Measurements from ENCODE around the gene SLC26A2.

SLC26A2 gene

DNA sequence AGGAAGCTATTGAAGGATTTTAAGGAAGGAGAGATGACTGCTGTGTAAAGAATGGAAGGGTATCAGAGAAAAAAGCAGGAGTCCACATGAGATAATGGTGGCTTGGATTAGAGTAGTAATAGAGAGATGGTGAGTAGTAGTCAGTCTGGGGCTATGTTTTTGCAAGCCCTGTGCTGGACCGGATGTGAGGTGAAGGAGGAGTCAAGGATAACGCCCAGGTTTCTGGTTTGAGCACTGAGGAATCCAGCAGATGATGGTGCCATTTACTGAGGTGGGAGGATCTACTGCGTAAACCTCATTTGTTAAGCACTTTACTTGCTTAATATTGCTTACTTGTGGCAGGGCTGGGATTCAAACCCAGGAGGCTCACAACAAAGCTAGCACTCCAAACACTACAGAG, 38.8 kb downstream of the SLC26A2 start:
- H3K27ac ChIP-seq, result peak overlapping the region; percentile 87
- TF ChIP-seq, protein P1, sequence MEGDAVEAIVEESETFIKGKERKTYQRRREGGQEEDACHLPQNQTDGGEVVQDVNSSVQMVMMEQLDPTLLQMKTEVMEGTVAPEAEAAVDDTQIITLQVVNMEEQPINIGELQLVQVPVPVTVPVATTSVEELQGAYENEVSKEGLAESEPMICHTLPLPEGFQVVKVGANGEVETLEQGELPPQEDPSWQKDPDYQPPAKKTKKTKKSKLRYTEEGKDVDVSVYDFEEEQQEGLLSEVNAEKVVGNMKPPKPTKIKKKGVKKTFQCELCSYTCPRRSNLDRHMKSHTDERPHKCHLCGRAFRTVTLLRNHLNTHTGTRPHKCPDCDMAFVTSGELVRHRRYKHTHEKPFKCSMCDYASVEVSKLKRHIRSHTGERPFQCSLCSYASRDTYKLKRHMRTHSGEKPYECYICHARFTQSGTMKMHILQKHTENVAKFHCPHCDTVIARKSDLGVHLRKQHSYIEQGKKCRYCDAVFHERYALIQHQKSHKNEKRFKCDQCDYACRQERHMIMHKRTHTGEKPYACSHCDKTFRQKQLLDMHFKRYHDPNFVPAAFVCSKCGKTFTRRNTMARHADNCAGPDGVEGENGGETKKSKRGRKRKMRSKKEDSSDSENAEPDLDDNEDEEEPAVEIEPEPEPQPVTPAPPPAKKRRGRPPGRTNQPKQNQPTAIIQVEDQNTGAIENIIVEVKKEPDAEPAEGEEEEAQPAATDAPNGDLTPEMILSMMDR (IDR thresholded peaks at IDR 0.05; ENCODE audit: low read depth, low read length, missing control alignments), result no peak
- in situ Hi-C loops (cut with HindIII; ENCODE audit: low pct_ligation_motif_present, low sequenced_read_pairs), result loop anchor here (25.0 kb wide), 1 partner anchor 362 kb away; no protein-coding TSS in a partner anchor
- H3K27me3 ChIP-seq (replicated peaks), result no peaks in the 10 kb centered on the region
- H3K4me3 ChIP-seq (ENCODE audit: low read depth, low read length), result peak overlapping the region; percentile 92
- H3K36me3 ChIP-seq (replicated peaks), result no peaks in the 10 kb centered on the region
- DNase-seq, result no peak

DNA sequence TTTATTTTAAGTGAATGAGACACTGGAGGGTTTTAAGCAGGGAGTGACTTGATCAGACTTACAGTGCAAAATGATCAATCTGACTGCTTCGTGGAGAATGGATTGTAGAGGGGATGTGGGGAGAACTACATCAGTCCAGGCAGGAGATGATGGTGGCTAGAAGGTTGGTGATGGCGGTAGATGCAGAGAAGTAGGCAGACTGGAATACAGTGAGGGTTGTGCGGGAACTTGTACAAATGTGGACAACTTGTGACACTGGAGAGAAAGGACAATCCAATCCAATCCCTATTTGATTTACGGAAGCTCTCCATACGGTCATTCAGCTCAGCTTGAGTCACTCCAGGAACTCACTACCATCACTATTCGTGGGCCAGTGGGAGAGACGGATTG, 39.3 kb downstream of the SLC26A2 start:
- H3K36me3 ChIP-seq (replicated peaks), result peaks cover 2% of the 10 kb centered on the region
- peak overlapping the region; percentile 92 for H3K4me3 ChIP-seq (ENCODE audit: low read depth, low read length)
- H3K27ac ChIP-seq, result peak overlapping the region; percentile 87
- H3K27me3 ChIP-seq (replicated peaks), result no peaks in the 10 kb centered on the region
- in situ Hi-C loops (cut with HindIII; ENCODE audit: low pct_ligation_motif_present, low sequenced_read_pairs), result loop anchor here (25.0 kb wide), 1 partner anchor 363 kb away; no protein-coding TSS in a partner anchor
- no peak for DNase-seq
- TF ChIP-seq, protein P1 (IDR thresholded peaks at IDR 0.05; ENCODE audit: low read depth, low read length, missing control alignments), result no peak

DNA sequence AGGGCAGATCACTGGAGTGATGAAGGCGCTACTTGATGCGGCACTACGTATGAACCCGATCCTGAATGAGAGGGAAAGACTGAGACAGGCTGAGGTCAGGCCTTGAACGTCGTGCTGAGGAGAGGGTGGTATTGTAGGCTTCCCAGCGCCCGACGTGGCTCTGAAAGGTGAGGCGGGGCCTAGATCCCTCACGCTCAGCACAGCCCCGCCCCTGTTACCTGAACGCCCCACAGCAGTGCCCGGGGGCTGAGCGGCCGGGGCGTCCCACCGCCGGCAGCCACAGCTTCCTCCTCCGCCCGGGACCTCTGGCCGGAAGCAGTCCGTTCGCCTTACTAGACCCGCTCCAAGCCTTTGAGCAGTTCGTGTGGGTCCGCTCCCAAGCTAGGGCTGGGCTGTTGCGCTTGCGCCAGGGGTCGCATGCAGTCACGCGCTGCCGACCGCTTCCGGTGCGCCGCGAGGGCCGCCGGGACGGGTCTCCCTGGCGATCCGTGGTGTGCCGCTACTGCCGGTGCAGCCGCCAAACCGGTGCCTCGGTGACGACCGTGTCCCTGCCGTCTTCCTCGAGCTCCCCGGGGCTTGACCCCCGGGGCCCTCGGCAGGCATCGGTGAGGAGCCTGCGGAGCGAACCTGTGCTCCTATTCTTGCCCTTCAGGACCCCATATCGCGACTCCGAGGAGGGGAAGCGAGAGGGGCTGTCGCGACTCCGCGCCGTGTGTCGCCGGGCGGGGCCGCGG, 39.9 kb downstream of the SLC26A2 start, which contains the start of the genes HMGXB3 and TIGD6:
Gene HMGXB3 (plus strand): TSS at position 484 of the 734 bp plus-strand sequence. CDS start 4,114 bp downstream, outside the sequence.
Gene TIGD6 (minus strand): TSS at position 399 of the 734 bp plus-strand sequence. CDS start 4,306 bp downstream, outside the sequence.
- Histone ChIP-seq H3K27me3 (replicated peaks) (no peaks in the 10 kb centered on the region), H3K27ac (peak within 1 kb of the TSS; percentile 87), H3K36me3 (replicated peaks) (peaks cover 6% of the 10 kb centered on the region), H3K4me3 (ENCODE audit: low read depth, low read length) (peak within 1 kb of the TSS; percentile 92)
- TF ChIP-seq, protein P1 (IDR thresholded peaks at IDR 0.05; ENCODE audit: low read depth, low read length, missing control alignments), result no peak
- peak; percentile 91 for DNase-seq
- in situ Hi-C loops (cut with HindIII; ENCODE audit: low pct_ligation_motif_present, low sequenced_read_pairs), result no loop called here

DNA sequence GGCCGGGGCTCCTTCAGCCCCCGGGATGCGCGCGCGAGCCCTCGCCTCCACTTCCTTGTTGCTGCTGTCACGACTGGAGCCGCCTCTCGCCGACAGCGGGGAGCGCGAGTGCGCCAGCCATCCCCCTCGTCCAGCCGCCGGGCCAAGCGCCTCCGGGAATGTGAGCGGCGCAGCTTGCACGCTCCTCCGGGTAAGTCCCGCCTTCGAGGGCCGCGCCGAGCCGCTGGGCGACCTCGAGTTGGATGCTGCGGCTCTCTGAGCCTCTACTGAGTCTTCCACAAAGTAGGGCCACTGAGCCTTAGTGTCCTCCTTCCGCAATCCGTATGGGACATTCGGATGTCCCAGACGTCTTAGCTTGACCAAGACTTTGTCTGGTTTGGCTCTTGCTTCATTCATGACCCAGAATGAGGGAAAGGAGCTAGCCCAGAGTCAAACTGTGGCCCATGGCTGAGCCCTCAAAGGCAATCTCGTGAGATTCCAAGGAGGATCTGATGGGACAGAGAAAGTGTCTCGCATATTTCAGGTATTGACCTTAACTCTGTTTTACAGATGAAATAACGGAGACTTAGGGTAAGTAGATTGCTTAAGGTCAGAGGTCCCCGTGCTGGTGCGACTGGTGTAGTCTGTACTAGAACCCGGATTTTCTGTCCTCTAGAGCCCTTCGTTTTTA, 40.6 kb downstream of the SLC26A2 start:
- H3K27me3 ChIP-seq (replicated peaks), result no peaks in the 10 kb centered on the region
- DNase-seq, result no peak
- in situ Hi-C loops (cut with HindIII; ENCODE audit: low pct_ligation_motif_present, low sequenced_read_pairs), result no loop called here
- peak overlapping the region; percentile 87 for H3K27ac ChIP-seq
- TF ChIP-seq, protein P1 (IDR thresholded peaks at IDR 0.05; ENCODE audit: low read depth, low read length, missing control alignments), result no peak
- peak overlapping the region; percentile 92 for H3K4me3 ChIP-seq (ENCODE audit: low read depth, low read length)
- peaks cover 6% of the 10 kb centered on the region for H3K36me3 ChIP-seq (replicated peaks)

DNA sequence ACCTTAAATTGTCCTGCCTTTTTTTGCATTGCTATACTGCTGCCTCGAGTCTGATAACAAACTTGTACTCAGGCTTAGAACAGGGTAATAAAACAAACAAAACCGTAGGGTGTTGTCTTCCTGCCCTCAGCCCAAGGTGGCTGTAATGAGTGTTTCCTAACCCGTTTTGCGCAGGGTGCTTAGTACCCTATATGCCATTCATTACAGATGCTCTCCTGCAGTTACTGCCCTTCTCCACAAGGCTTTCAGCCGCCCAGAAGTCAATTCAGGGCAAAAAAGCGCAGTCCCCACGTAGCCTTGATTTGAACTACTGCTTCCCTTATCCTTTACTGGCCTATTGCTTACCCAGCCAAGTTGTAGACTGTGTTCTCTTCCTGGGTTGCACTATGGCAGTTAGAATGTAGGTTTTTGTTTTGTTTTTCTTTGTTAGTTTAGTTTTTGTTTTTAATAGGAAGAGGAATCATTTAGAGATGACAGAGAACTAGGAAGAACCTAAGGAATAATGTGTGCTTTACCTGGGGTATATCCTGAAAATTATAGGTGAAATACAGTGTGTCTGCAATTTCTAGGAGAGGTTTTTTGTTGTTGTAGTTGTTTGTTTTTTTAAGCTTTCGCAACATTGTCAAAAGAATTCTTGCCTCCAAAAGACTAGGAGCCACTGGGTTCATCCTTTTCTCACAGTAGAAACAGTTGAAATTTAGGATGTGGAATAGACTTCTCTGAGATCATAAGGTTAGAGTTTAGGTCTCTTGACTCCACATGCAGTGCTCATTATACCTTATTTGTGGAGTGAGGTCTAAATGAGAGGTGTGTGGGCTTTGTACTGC, 41.3 kb downstream of the SLC26A2 start:
- Histone ChIP-seq H3K4me3 (ENCODE audit: low read depth, low read length) (peak overlapping the region; percentile 92), H3K27ac (peak overlapping the region; percentile 87), H3K36me3 (replicated peaks) (peaks cover 14% of the 10 kb centered on the region), H3K27me3 (replicated peaks) (no peaks in the 10 kb centered on the region)
- in situ Hi-C loops (cut with HindIII; ENCODE audit: low pct_ligation_motif_present, low sequenced_read_pairs), result no loop called here
- TF ChIP-seq, protein P1 (IDR thresholded peaks at IDR 0.05; ENCODE audit: low read depth, low read length, missing control alignments), result peak; percentile 78
- DNase-seq, result peak; percentile 48

Measured in brain microvascular endothelial cell (primary cell).